Mesenteric fat pad (tissue), 1 donor: ENCODE results near the gene LAD1. TPM values are rescaled to one million over a fixed set of nuclear protein-coding genes. Genes with fewer than 3 reads are reported as not detected.

ENCODE experiments used
- DNase-seq: peaks from one replicate; pipeline ENCODE4 v3.0.0-alpha.2; 2020; ENCODE audit warnings: low spot score
- long read RNA-seq: library from polyadenylated mRNA; unstranded; transcript quantifications from one replicate; pipeline ENCODE4 v2.0.0, GENCODE V29; 2020
- total RNA-seq: library from RNA; stranded (reverse); fragmentation: NEBNext Ultra II Directional; extraction: Animal tissue kit (Norgen Biotek cat#: 25700); gene quantifications from one replicate; pipeline ENCODE4 v1.2.1, GENCODE V29; 2021
- donor health status: DM: yes; HTN: yes; CAD: no.

Gene LAD1, protein sequence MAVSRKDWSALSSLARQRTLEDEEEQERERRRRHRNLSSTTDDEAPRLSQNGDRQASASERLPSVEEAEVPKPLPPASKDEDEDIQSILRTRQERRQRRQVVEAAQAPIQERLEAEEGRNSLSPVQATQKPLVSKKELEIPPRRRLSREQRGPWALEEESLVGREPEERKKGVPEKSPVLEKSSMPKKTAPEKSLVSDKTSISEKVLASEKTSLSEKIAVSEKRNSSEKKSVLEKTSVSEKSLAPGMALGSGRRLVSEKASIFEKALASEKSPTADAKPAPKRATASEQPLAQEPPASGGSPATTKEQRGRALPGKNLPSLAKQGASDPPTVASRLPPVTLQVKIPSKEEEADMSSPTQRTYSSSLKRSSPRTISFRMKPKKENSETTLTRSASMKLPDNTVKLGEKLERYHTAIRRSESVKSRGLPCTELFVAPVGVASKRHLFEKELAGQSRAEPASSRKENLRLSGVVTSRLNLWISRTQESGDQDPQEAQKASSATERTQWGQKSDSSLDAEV
- 0.51 TPM for total RNA-seq
- long read RNA-seq: 0 reads

DNA sequence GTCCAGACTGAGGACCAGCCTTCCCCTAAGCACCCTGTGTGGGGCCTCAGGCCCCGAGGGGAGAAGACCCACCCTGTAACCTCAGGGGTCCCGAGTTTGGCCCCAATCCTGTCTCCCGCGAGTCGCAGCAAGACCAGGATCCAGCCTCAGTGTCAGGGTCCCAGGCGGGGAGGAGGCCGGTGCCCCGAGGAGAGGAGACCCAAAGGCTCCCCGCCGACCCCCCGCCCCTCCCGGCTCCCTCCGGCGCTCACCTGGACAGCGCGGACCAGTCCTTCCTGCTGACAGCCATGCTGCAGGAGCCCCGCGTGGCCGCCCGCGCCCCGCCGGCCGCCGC lies at the start of gene LAD1:
LAD1 (minus strand) TSS at position 307 of the 334 bp plus-strand sequence; CDS start at position 289, 18 bp downstream.
- no peak for DNase-seq

DNA sequence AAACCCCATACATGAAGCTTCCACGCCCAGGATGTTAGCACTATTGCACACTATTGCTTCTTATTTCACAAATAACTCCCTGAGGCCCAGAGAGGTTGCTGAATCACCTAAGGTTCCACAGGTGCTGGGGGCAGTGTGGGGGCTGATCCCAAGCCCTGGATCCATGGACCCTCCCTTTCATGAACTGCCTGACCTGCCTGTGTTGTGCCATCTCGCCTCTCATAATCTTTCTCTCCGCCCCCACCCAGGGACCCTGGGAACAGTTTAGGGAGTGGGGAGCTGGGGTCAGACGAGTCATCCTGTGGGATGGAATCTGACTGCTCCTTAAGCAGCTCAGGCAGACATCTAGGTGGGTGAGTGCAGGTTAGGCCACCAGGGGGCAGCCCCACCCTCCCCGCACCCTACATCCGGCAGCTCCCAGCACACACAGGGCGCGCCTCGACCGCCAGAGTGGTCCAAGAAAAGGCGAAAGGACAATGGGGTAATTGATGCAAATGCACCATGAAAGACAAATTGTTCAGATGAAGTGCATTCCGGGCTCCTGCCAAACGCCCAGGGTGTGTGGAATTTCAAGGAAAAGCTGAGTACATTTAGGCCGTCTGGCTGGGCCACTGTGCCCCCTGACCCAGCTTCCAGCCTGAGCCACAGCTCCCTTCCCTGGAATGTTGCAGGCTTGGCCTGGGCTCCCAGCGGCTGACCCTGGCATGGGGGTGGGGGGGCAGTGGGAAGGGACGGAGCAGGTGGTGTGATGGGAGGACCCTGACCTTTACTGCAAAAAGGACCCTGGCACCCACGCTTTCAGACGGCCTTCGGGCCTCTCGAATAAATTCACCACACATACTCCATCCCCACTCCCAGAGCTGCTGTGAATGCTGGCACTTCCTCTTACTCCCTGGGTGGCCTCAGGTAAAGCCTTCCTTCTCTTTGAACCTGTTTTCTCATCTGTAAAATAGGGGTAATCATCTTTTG lies 49.1 kb upstream of the LAD1 start:
- no peak for DNase-seq

DNA sequence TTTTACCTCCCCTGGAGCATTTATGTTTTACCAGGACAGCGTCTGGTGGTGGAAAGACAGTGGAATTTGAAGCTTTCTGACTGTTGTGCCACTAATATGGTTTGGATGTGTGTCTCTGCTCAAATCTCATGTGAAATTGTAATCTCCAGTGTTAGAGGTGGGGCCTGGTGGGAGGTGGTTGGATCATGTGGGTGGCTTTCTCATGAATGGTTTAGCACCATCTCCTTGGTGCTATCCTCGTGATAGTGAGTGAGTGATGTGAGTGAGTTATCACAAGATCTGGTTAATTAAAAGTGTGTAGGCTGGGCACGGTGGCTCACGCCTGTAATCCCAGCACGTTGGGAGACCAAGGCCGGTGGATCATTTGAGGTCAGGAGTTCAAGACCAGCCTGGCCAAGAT lies 46.2 kb upstream of the LAD1 start:
- no peak for DNase-seq

DNA sequence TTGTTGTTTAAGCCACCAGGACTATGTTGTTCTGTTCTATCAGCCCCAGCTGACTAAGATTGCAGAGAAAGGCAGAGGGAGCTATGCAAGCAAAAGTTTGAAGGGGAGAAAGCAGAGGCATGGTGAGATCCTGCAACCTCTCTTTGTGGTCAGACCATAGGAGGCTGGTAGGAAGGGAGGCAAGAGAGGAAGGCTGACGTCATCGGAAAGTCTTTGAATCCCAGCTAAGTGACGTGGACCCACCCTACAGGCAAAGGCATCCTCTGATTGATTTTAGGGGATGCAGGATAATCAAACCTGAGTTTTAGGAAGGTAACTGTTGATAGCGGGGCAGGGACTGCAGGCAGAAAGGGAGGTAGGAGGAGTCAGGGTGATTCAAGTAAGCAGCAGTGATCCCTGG lies 45.7 kb upstream of the LAD1 start:
- DNase-seq: no peak

DNA sequence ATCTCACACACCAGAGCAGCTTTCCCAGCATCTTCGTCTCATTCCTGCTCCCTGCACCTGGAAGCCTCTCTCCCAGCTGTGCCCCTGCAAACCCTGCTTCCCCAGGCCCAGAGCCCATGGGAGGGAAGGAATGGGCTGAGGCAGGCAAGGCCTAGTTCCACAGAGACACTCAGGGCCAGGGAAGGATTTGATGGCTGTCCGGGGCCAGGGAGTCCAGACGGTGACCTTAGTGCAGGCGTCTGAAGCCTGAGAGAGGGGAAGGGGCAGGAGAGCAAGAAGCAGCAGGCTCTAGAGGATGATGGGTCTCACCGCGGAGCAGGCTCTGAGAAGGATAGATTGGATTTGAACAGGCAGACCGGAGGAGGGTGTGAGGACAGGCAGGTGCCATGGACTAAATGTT lies 44.6 kb upstream of the LAD1 start:
- DNase-seq: no peak

DNA sequence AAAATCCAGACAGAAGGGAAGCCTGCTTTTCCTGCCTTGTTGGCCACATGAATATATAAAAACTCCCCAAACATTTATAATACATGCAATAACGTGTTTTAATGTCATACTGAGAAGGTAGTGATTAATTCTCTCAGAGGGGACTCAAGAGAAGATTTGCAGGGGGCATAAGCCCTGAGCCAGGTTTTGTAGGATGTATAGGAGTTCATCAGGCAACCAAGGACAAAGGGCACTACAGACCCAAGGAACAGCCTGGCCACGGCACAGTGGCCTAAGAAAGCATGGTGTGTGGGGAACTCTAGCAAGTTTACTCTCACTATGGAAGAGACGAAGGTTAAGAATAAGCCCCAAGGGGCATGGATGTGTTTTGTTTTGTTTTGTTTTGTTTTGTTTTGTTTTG lies 37.8 kb upstream of the LAD1 start:
- DNase-seq: no peak

DNA sequence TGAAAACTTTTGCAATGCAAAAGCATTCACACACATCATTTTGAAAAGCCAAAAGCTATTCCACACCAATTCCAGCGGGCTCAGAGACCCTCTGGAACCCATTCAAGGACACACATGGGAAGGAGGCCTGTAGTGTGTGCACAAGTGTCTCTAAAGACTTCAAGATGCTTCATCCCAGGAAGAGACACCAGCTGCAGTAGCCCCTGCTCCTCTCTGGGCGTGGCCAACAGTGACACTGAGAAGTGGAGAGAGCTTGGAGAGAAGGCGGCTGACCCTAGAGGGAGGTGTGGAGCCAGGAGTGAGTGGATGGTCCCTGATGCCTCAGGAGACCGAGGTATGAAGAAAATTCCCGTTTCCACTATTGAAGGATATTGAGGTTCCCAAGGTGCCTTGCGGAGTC lies 37.3 kb upstream of the LAD1 start:
- DNase-seq: no peak

DNA sequence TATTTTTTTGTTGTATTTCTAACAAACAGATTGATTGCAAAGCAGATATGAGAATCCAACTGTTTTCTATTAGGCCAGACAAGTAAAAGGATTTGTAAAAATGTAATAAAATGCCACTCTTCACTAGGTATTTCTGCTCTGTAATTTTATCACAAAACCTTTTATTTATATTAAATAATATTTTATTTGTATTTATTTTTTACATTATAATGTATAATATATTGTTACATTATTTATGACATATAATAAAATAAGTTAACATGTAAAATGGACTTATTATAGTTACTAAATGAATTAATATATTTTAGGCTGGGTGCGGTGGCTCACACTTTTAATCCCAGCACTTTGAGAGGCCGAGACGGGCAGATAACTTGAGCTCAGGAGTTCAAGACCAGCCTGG lies 35.1 kb upstream of the LAD1 start:
- no peak for DNase-seq

DNA sequence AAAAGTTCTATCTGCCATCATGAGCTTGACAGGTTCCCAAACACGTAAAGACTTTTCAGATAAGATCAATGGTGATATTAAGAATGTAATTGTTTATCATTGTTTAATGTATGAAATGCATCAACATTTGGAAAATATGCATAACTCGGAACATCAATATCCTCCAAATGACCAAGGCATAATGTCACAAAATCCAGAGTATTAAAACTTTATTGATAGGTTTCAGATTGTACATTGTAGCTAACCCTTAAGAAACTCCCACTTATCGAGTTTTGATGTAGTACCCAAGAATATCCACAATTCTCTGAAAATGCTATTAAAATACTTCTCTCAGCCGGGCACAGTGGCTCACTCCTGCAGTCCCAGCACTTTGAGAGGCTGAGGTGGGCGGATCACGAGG lies 34.5 kb upstream of the LAD1 start:
- no peak for DNase-seq

DNA sequence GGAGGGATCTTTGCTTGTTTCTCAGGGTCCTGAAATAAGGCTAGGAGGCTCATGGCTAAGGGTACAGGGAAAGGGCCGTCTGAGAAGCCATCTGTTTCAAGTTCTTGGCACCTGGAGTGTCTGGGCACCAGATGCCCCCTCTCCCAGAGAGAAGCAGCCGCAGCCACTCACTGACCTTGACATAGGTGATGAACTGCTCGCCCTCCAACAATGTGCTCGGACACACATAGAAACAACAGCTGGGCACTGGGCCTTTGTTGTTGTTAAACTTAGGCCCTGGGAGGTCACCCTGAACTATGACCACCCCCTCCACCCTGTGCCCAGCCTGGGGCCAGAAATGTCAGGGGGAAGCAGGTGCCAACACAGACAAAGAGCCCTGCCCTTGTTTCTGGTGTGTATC lies 31.7 kb upstream of the LAD1 start:
- no peak for DNase-seq

DNA sequence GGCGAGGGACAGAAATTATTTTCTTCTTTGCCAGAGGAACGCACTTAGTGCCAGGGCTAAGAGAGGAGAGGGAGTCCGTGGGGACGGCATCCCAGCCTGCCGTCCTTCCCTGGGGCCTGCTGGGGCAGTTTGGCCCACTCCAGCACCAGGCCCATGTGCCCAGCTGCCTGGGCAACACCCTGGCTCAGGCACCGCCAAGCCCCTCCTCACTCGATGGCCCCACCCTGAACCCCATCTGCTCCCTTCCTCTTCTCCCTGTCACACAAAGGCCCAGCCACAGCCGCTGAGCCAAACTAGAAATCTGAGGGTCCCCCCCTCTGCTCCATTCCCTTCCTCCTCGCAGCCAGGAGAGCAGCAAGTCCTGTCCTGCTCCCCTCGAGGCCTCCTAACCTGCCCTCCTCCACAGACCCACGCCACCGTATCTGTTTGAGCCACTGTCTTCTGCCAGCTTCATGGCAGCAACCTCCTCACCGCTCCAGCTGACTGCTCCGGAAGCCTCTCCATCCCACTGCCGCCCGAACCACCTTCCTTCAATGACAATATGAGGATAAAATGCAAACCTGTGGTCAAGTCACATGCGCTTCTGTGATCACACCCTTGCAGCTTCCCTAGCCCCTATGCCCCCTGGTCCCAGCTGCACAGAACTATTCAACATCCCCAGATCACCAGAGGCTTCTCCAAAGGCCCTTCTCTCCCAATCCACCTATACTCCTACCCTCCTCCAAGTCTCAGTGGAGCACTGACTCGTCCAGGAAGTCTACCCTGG lies 30.8 kb upstream of the LAD1 start:
- DNase-seq: no peak

DNA sequence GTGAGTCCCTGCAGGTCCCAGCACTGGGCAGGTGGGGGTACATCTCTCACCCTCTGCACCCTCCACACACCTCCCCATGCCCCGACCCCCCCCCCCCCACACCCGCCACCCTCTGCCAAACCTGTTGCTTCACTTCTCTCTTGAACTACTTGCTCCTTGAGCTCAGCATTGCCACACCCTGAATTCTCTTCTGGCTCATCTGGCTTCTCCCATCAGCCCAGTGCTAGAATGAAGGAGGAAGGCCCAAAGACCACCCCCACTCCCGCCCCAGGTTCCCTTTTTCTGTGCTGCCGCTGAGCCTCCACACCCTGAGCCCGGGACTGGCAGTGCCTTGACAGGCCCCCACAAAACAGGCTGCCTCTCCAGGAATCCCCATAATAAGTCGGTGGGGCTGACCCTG lies 28.8 kb upstream of the LAD1 start:
- no peak for DNase-seq

DNA sequence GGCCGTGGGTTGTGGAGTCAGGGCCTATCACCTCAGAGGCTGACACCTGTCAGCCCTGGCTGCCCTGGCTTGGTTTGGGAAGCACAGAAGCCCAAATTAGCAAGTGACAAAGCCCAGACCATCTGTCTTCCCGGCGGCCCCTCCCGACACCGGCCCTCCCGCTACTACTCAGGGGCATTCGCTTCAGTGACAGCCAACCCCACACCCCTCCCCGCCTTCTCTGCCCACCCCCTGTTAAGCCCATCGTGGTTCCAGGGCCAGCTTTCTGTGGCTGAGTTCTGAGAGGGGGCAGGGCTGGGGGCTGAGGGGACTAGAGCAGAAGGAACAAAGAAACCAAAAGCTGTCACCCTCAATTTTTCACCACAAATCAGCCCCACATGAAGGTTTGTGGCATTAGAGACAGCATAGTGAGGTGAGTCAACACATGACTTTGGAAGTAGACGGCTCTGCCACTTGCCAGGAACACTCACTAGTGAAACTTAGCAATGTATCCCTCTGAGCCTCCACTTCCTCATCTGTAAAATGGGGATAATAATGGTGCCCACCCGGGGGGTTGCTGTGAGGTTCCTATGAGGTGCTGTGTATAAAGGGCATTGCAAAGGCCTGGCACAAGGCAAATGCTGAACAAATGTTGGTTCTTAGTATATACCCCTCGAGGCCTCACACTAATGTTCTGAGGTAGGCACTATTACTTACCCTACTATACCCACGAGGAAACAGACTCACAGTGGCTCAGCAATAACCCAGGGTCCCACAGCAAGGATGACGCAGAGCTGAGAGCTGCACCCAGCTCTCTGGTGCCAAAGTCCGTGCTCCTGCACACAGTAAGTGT lies 27.6 kb upstream of the LAD1 start:
- no peak for DNase-seq

DNA sequence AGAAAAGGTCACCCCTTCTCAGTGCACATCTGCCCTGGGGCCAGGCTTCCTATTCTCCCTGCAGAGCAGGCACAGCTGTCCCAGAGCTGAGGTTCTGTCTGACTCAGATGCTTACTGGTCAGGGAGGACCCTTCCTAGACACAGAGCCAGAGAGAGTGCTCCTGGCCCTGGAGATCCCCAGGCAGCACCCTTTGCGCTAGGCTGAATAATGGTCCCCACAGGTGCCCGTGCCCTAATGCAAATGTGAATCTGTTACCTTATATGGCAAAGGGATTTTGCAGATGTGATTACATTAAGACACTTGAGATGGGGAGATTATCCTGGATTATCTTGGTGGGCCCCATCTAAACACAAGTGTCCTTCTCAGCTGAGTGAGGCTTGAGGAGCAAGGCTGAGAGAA lies 25.0 kb upstream of the LAD1 start:
- DNase-seq: no peak

DNA sequence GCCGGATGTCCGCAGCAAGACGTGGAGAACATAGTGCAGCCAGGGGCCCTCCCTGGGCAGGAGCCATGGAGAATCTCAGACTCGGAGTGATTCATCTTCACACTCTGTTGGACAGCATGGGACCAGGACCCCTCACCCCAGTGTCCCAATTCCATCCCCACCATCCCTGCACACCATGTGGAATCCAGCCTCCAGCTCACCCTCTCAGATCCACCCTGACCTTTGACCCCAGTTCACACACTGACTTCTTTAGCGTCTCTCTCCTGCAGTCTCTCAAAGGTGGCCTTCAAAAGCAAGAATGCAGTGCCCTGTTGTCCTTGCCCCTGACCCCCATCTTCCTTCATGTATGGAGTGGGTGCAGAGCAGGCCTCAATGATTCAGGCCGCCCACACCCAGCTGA lies 24.5 kb upstream of the LAD1 start:
- no peak for DNase-seq

DNA sequence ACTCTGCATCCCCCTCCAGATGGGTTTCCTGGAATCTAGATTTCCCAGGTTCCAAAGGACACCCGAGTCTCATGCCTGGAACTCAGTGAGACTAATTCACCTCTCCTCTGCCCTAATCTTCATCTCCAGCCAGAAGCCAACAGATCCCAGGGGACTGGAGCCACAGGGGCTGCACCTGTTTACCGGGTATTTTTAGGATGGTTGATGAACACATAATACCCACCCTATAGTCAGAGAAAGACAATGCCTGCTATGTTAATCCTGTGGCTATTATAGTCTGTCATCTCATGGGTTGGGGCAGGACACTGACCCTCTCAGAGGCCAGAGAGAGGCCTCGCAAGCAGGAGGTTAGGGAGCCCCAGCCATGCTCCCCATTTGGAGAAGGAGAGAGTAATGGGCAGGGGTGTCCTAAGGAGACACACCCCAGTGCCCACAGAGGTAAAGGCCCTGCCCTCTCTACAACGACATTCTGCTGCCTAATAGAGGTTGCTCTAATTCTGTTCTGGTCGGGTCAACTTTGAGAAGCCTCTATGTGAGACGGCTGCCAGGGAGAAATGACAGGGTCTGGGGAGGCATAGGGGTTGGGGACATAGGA lies 23.4 kb upstream of the LAD1 start:
- DNase-seq: no peak

DNA sequence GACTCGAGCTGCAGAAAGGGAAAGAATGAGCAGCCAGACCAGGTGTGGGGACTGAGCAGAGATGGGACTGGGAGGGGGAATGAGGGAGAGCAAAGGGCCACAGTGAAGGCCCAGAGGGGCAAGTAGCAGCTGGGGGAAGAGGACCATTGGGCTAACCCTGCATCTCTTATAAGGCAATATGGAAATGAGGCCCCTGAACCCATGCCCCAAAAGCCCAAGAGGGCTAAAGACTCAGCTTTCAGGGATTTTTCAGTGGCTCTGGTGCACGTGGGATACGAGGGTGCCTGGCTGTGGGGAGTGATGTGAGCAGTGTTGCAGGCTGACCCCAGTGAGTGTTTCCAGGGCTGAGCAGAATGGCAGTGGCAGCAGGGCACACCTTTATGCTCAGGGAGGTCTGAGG lies 22.9 kb upstream of the LAD1 start:
- DNase-seq: no peak

DNA sequence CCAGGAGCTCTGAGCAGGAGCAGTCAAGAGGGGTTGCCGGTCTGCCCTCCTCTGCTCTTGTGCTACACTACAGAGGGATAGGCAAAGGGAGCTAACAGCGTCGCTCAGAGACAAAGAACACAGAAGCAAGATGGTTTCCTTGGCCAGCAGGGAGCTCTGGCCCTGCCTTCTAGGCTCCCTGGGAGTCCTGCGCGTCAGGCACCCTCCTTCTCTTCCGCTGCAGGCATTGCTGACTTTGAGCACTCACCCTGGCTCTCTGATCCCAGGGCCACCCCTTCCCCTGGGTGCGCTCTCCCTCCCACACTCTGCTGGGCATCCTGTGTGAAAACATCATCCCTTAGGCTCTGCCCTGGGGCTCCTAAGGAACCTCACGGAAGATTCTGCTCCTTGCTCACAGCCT lies 21.9 kb upstream of the LAD1 start:
- no peak for DNase-seq

DNA sequence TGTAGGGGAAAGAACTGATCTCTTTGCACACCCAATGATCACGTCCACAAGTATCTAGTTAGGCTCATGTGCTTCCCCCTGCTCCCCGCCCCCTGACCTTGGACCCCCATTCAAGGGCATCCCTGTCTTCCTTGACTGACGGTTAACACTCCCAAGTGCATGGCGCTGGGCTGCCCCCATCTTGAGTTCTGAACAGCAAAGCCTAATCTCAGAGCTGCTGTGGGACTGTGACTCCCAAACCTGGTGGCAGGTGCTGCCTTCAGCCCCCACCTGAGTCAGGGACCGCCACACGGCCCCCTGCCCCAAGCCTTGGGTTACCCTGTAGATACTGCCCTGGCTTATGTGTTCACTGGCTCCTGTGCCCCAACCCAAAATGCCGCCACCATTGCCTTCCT lies 21.5 kb upstream of the LAD1 start:
- no peak for DNase-seq
